ENCODE measurements around the gene MYO7B.

GRCh38 chr2:127498386-127498785, 37.1 kb upstream of the MYO7B start:
- TF ChIP-seq, protein P1, sequence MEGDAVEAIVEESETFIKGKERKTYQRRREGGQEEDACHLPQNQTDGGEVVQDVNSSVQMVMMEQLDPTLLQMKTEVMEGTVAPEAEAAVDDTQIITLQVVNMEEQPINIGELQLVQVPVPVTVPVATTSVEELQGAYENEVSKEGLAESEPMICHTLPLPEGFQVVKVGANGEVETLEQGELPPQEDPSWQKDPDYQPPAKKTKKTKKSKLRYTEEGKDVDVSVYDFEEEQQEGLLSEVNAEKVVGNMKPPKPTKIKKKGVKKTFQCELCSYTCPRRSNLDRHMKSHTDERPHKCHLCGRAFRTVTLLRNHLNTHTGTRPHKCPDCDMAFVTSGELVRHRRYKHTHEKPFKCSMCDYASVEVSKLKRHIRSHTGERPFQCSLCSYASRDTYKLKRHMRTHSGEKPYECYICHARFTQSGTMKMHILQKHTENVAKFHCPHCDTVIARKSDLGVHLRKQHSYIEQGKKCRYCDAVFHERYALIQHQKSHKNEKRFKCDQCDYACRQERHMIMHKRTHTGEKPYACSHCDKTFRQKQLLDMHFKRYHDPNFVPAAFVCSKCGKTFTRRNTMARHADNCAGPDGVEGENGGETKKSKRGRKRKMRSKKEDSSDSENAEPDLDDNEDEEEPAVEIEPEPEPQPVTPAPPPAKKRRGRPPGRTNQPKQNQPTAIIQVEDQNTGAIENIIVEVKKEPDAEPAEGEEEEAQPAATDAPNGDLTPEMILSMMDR (IDR thresholded peaks at IDR 0.05), result no peak
- TF ChIP-seq POLR2A (IDR thresholded peaks at IDR 0.05), result no peak

All from uterus (tissue), 2 donors.